ENCODE data around the gene CHKB. TPM values are rescaled to one million over a fixed set of nuclear protein-coding genes. Genes with fewer than 3 reads are reported as not detected.

Gene CHKB
- polyA plus RNA-seq, 1 donor (not counting 4 experiments of a cell fraction or from before 2014, with no cell fraction given): 49.0 TPM

DNA sequence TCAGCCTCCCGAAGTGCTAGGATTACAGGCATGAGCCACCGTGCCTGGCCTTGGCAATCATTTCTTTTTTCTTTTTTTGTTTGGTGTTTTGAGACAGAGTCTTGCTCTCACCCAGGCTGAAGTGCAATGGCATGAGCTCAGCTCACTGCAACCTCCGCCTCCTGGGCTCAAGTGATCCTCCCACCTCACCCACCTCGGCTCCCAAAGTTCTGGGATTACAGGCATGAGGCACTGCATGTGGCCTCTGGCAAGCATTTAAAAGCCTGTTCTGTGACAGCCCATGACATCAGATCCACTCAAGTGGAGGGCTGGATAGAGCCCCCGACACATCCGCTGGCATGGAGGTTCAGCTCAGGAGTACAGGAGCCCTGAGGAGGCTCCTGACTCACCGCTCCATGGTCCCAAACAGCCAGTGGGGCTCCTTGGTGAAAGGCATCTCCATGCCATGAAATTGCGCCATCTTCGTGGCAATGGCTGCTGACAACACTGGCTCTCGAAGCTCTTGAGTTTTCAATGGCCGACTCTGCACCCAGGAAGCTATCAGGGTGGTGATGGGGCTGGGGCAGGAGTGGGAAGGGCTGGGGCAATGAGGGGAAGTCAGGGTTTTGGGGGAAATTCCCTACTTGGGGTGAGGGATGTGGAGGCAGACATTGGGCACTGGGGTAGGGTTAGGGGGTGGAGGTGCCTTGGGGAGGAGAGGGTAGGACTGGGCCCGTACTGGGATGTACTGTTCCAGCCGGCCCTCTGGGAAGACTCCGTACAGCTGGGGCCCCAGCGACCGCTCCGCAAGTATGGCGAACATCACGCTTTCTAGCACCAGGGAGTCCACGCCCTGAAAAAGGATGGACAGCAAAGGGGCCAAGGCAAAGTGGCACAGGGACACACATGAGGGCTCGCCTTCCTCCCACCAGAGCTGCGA, 1.4 kb downstream of the CHKB start:
- Histone ChIP-seq H2AFZ (ENCODE audit: control insufficient read depth, low read length) (no peak overlapping the region), H3K9me1 (ENCODE audit: control insufficient read depth, extremely low read depth, insufficient read depth, low read length) (no peaks in the 10 kb centered on the region), H3K27me3 (ENCODE audit: control insufficient read depth, extremely low read depth, insufficient read depth, low read length) (no peaks in the 10 kb centered on the region), H3K4me3 (ENCODE audit: control insufficient read depth in 2 of 3, extremely low read depth in 1 of 3, insufficient read depth in 2 of 3, low read depth in 1 of 3, low read length in 3 of 3) (peak overlapping the region; percentile 79 to 86 (median 79)), H3K27ac (ENCODE audit: control insufficient read depth, insufficient read depth, low read length) (peak overlapping the region; percentile 84), H3K4me1 (ENCODE audit: control insufficient read depth, extremely low read depth, insufficient read depth, low read length) (peaks cover 12% of the 10 kb centered on the region), H3K9me3 (ENCODE audit: control insufficient read depth, low read depth, low read length) (no peaks in the 10 kb centered on the region), H3K79me2 (ENCODE audit: control insufficient read depth, insufficient read depth, low read length) (peaks cover 15% of the 10 kb centered on the region), H3K4me2 (ENCODE audit: control insufficient read depth, extremely low read depth, insufficient read depth, low read depth, low read length) (peak overlapping the region; percentile 80), H3K9ac (ENCODE audit: control insufficient read depth, extremely low read depth, insufficient read depth, low read length) (peak overlapping the region; percentile 95), H3K36me3 (ENCODE audit: control insufficient read depth in 2 of 2, extremely low read depth in 1 of 2, insufficient read depth in 2 of 2, low read length in 2 of 2) (peaks cover 2 to 11% of the 10 kb centered on the region in 2 experiments), H4K20me1 (ENCODE audit: control insufficient read depth, extremely low read depth, insufficient read depth, low read length) (no peaks in the 10 kb centered on the region)
- TF ChIP-seq, protein P1, sequence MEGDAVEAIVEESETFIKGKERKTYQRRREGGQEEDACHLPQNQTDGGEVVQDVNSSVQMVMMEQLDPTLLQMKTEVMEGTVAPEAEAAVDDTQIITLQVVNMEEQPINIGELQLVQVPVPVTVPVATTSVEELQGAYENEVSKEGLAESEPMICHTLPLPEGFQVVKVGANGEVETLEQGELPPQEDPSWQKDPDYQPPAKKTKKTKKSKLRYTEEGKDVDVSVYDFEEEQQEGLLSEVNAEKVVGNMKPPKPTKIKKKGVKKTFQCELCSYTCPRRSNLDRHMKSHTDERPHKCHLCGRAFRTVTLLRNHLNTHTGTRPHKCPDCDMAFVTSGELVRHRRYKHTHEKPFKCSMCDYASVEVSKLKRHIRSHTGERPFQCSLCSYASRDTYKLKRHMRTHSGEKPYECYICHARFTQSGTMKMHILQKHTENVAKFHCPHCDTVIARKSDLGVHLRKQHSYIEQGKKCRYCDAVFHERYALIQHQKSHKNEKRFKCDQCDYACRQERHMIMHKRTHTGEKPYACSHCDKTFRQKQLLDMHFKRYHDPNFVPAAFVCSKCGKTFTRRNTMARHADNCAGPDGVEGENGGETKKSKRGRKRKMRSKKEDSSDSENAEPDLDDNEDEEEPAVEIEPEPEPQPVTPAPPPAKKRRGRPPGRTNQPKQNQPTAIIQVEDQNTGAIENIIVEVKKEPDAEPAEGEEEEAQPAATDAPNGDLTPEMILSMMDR (optimal IDR thresholded peaks at IDR 0.05 in 1 of 3, IDR thresholded peaks at IDR 0.05 in 1 of 3, conservative IDR thresholded peaks at IDR 0.05 in 1 of 3; ENCODE audit: extremely low read depth in 1 of 3, insufficient read depth in 2 of 3, low read length in 3 of 3): no peak
- no peak for TF ChIP-seq EZH2 (IDR thresholded peaks at IDR 0.05; ENCODE audit: low read length)
- DNase-seq (ENCODE audit: low read depth, low spot score) (no peak), FAIRE-seq (no peak)
- dilution Hi-C loops (cut with MboI; ENCODE audit: extremely low pct_ligation_motif_present, low sequenced_read_pairs): no loop called here

DNA sequence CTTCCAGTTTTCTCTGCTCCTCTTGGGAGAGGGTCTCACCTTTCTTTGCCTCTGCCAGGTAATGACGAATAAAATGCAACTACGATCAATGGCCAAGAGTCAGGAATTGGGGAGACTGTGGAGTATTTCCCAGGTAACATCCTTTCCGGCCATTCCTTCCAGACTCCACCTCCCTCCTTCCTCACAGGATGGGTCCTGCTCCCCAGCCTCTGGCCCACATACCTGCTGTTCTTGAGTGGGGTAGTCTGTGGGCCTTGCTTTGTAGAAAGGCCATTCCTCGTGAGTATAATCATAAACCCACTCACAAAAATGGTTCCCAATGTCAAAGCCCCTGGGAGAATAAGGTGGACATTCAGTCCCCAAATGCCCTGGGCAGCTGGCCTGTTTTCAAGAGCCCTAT, 2.9 kb downstream of the CHKB start:
- no peak for DNase-seq (ENCODE audit: low read depth, low spot score)
- no peak for FAIRE-seq
- H3K4me3 ChIP-seq (ENCODE audit: control insufficient read depth in 2 of 3, extremely low read depth in 1 of 3, insufficient read depth in 2 of 3, low read depth in 1 of 3, low read length in 3 of 3): no peak overlapping the region
- H4K20me1 ChIP-seq (ENCODE audit: control insufficient read depth, extremely low read depth, insufficient read depth, low read length): no peaks in the 10 kb centered on the region
- peaks cover 5 to 11% of the 10 kb centered on the region in 2 experiments for H3K36me3 ChIP-seq (ENCODE audit: control insufficient read depth in 2 of 2, extremely low read depth in 1 of 2, insufficient read depth in 2 of 2, low read length in 2 of 2)
- TF ChIP-seq, protein P1 (optimal IDR thresholded peaks at IDR 0.05 in 1 of 3, IDR thresholded peaks at IDR 0.05 in 1 of 3, conservative IDR thresholded peaks at IDR 0.05 in 1 of 3; ENCODE audit: extremely low read depth in 1 of 3, insufficient read depth in 2 of 3, low read length in 3 of 3): no peak
- no peak for TF ChIP-seq EZH2 (IDR thresholded peaks at IDR 0.05; ENCODE audit: low read length)
- no peaks in the 10 kb centered on the region for H3K9me3 ChIP-seq (ENCODE audit: control insufficient read depth, low read depth, low read length)
- H3K4me2 ChIP-seq (ENCODE audit: control insufficient read depth, extremely low read depth, insufficient read depth, low read depth, low read length): no peak overlapping the region
- H2AFZ ChIP-seq (ENCODE audit: control insufficient read depth, low read length): no peak overlapping the region
- H3K79me2 ChIP-seq (ENCODE audit: control insufficient read depth, insufficient read depth, low read length): peaks cover 15% of the 10 kb centered on the region
- H3K9ac ChIP-seq (ENCODE audit: control insufficient read depth, extremely low read depth, insufficient read depth, low read length): no peak overlapping the region
- no peak overlapping the region for H3K27ac ChIP-seq (ENCODE audit: control insufficient read depth, insufficient read depth, low read length)
- H3K27me3 ChIP-seq (ENCODE audit: control insufficient read depth, extremely low read depth, insufficient read depth, low read length): no peaks in the 10 kb centered on the region
- peaks cover 12% of the 10 kb centered on the region for H3K4me1 ChIP-seq (ENCODE audit: control insufficient read depth, extremely low read depth, insufficient read depth, low read length)
- dilution Hi-C loops (cut with MboI; ENCODE audit: extremely low pct_ligation_motif_present, low sequenced_read_pairs): no loop called here
- H3K9me1 ChIP-seq (ENCODE audit: control insufficient read depth, extremely low read depth, insufficient read depth, low read length): no peaks in the 10 kb centered on the region
